GM18502 (cell line): ENCODE measurements around the gene PTPRO.

Experiments
- ATAC-seq: cut with Tn5 transposase; IDR thresholded peaks from one replicate; pipeline ENCODE4 v1.9.1; 2021; ENCODE audit warnings: mild to moderate bottlenecking; ENCODE audit not compliant: unreplicated experiment, poor library complexity

Gene PTPRO

DNA sequence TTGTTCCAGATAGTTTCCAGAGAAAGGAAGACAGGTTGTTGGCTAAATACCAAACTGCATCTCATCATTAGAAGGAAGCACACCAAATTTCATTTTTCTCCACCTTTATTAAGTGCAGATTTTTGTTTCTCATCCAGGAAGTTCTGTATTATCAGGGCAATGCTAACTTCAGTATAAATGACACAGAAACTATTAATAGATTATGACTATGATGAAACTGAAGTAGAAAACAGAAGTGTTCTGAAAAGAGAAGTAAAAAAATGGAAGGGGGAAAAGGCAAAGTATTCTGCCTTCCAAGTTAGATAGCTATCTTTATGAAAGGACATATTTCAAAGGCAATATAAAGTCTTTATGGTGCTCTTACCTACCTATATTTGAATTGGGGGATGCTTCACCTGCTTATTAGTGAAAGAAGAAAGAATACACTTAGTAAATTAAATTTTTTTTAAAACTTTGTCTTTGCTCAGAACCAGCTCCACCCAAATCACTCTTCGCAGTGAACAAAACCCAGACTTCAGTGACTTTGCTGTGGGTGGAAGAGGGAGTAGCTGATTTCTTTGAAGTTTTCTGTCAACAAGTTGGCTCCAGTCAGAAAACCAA lies 223.9 kb downstream of the PTPRO start:
- ATAC-seq: peak; percentile 91

DNA sequence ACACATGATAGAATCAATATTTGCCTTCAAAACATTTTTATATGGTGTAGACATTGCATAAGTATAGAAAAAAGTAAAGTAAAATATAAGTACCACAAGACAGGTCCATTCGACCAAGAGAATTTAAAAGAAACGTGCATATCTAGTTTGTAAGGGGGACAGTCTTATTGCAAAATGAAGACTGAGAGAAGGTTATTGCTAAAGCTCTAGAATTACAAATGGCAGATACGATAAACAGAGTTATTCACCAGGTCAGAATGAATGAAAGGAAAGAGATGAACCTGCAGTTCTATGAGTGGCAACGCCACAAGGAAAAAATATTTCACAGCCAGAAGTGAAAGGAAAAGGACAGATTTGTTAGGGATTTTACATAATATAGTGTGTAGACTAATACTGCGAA lies 224.8 kb downstream of the PTPRO start:
- ATAC-seq: no peak

DNA sequence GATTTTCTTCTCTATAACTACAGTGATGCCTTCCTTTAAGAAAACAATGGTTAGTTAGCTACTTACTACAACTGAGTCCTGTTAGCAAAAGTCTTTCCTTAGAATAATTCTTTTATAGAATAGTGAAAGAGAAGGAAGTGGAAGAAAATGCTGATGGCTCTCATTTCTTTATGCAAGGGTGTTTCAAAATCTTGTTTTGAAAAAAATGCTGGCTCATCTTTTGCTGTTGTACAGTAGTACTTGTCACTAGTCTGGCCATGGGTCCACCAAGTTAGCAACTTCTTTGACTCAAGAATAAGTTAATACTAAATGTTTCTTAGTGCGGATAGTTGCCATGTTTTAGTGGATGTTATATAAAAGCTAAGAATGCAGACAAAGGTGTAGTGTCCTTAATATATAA lies 225.4 kb downstream of the PTPRO start:
- ATAC-seq: no peak

DNA sequence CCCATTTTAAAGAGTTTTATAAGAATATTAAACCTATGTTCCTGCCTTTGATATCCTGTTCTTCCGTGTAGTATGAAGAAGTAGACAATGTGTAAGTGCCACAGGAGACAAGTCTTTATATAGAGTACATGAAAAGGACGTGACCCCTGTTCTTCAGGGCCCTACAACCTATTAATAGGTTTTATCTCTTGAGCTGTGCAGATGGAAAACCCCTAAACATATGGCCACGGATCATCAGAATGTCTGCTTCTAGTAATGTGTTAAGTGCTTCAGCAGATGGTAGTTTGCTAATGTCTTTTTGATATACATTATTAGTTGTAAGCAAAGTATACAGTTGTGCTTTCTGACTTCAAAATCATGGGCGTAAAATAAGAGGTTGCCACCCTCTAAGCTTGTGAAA lies 228.5 kb downstream of the PTPRO start:
- no peak for ATAC-seq

DNA sequence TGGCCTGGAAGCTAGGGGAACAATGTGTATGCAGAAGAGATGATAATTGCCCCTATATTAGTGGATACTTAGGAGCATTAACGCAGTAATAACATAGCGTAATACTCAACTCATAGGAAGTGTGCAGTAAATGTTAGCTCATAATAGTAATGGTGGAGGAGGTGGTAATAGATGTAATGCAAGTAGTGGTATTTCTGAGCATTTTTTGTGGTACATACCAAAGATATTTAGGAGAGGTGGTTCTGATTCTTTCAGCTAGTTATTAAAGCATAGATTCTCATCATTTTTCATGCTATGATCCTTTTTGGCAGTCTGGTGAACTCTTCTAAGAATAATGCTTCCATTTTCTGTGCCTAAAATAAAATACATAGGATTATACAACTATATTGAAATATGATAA lies 233.1 kb downstream of the PTPRO start:
- ATAC-seq: no peak

DNA sequence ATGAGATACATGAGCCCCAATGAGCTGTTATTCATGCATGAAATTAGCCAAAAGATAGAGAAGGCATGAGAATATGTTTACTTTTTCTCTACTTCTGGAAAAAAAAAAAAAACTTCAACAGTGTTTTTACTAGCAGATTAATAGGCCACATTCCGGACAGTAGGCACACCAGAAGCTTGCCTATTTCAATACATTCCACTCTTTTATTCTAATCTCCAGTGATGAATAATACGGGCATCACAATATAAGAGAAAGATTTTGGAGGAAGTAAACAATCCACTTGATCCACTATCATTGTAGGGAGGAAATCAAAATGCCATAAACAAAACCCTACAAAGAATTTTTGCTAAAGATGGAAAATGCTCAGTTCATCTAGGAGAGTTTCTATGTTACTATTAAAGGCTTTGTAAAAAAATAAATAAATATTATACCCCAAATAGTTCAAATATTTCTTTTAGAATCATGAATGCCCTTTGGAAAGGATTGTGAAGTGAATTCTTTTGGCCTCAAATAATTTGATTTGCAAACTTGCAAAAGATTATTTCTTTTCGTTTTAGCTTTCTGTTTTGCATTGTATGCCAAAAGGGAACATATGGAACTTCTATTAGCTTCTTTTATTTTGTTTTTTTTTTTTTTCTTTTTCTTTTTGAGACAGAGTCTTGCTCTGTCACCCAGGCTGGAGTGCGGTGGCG lies 234.2 kb downstream of the PTPRO start:
- no peak for ATAC-seq

DNA sequence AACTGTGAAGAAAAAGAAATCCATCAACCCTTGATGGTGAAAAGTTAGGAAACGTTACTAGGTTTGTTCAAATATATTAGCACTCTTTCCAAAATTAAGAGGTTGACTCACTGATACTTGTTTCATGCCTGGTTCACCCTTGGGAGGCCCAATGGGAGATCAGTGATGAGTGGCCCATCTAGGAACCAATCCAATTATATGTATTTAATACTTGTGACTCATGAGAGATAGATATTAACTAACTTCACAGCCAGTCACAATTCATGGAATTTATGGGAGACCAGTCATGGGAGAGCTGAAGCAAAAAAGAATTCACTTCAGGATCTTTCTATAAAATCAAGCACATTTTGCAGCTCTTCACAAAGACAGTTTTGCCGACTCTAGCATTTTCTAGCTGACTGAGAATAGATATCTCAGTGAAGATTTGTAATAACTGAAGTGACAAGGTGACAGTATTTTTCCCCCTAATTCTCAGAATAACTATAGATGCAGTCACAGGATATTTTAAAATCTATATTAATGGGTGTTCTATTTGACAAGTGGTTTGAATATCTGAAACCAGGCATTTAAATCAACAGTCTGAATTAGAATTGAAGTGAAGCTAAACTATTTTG lies 236.7 kb downstream of the PTPRO start:
- no peak for ATAC-seq

DNA sequence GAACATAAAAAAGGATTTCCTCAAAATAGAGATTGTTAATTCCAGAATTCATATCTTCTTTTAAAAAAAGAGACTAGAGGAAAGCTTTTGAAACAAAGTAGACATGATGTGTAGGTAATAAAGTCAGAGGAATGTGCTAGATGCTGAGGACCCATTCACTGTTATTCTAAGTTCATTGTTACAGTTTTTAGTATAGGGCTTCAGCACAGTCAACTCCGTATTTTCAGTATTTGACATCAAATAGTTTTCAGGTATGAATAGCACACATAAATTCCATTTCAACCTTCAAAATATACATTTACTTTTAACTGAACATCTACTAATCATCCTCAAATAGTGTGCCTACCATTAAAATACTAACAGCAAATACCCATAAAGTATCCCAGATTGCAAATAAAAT lies 239.1 kb downstream of the PTPRO start:
- ATAC-seq: no peak

DNA sequence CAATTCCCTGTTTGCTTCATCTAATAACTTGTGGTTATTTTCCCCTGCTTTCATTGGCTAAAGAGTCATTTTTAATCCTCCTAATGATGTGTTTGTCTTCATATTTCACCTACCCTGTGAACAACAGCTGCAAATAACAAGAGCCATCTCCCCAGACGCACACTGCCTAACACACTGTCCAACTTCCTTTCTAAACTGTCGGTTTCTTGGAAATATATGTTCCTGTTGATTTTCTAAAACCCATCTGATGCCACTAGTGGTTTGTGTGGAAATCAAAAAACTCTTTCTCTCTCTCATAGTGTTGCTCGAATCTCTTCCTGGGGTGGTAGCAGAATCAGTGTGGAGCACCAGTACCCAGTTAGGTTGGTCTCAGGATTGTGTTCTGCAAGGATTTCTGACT lies 240.0 kb downstream of the PTPRO start:
- no peak for ATAC-seq

DNA sequence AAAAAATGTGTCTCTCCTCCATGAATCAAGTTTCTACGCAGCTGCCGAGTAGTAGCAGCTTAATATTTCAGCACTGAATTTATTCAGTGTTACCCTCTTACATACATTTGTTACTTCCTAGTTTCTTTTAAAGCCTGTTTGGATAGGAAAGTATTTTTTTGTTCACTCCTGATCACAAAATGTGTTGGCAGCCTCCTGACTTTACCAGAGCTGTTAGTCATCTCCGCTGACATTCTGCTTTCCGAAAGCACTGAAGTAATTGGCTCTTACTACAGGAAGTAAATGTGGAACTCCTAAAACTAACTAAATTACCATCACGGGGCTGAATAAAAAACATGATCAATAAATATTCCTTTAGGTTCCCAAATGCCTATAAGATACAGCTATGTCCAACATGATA lies 241.4 kb downstream of the PTPRO start:
- peak; percentile 45 for ATAC-seq

DNA sequence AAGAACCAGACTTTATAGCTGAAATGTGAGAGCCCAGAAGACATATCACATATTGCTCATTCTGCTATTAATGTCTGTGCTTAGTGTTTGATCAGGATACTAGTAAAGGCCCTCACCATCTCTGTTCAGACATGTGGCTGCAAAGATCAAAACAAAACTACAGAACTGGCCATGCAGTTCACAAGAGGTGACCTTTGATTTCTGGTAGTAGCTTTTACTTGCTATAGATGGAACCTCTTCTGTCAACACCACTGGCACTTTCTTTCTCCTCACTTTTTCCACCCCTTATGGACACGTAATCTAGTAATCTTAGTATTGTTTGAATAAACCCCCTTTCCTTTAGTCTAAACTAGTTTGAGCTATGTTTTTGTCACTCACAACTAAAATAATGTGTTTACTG lies 252.0 kb downstream of the PTPRO start:
- ATAC-seq: no peak

DNA sequence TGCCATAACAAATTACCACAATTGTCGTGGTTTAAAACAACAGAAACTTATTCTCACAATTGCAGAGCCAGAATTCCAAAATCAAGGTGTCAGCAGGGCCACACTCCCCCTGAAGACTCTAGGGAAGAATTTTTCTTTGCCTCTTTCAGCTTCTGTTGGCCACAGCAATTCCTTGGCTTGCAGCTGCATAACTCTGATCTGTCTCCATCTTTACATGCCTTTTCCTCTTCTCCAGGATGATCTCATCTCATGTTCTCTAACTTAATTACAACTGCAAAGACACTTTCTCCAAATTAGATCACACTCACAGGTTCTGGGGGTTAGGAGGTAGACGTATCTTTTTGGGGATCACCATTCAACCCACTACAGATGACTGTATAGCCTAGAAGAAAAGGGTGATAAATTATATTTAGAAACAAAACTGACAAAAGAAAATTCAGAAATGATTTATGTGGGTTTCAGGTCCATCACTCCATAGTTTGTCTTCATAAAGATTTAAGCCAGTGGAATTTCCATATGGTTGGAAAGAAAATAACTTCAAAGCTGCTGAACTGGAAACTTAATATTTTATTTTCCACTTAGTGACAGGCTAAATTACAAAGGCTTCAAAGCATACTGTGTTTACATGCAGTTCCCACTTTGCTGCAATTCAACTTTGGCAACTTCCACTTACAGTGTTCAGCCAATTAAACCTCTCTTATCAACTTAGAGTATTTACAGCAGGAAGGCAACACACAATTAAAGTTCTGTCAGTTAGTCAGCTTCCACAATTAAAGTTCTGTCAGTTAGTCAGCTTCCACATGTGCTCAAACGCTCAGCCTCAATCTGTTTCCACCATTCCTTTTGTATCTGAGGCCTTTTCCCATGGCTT lies 253.6 kb downstream of the PTPRO start:
- ATAC-seq: no peak

DNA sequence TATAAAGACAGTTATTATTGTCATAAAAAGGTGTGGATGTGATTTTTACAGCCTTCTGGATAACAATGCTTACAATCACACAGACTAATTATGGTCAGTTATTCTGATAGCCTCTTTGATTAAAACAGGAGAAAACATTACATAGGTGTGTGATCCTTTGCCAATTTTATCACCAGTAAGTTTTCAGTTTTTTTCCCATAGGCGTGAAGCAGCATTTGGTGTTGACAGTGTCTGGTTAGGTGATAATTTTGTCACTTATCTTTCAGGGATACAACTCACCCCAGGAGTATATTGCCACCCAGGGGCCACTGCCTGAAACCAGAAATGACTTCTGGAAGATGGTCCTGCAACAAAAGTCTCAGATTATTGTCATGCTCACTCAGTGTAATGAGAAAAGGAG lies 258.1 kb downstream of the PTPRO start:
- no peak for ATAC-seq

DNA sequence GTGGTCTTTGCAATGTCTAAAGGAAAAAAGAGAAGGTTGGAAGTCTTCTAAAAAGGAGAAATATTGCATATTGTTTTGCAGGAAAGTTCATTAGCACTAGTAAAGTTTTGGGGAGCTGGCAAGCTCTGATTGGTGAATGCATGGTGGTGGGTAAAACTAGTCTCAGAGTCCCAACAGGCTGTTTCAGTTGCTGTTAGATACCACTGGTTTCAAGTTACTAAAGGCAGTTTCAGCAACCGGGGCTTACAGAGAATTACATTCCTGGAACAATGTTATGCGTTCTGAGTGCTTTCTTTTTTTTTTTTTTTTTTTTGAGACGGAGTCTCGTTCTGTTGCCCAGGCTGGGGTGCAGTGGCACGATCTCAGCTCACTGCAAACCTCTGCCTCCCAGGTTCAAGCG lies 258.7 kb downstream of the PTPRO start:
- ATAC-seq: no peak

DNA sequence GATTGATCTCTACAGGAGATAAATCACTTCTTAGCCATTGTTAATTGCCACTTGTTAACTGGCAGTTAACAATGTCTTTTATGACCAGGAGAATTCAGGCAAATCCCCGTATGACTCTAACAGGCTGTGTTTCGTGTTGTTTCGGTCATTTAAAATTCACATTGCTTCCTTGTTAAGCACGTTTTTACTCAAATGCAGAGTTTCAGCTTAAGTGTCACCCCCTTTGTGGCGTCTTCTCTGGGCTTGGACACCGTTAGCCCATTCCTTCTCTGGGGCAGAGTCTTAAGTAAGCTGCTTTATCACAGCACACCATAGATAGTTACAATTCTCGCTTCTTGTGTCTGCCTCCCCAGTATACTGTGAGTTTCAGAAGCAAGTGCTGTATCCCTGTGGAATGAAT lies 261.5 kb downstream of the PTPRO start:
- no peak for ATAC-seq

DNA sequence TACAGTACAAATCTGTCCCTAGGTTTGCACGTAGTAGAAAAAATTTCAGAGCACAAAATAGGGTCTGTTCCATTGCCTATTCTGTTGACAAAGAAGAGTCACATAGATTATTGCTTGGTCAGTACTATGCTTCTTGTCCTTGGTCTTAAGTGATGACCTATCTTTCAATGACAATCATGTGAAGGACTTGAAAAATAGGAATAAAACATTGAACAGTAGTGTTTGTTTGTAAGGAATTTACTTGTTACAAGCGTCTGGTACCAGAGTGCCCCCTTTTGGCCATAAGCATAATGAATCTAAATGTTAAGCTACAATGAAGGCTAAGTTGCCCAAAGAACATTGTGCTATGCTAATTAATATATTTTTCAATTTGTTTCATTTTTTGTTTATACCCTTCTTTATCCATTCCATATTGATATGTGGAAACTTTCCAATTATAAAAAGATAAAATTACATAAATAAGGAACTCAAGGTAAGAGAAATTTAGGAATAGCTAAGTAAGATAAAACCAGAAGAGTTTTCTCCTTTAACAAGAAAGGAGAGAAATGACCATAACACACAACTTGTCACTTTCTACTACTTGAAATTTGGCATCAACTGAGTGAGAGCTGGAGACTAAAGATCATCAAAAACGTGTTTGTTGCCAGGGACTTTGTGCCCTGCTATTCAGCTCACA lies 262.2 kb downstream of the PTPRO start:
- ATAC-seq: peak; percentile 67

DNA sequence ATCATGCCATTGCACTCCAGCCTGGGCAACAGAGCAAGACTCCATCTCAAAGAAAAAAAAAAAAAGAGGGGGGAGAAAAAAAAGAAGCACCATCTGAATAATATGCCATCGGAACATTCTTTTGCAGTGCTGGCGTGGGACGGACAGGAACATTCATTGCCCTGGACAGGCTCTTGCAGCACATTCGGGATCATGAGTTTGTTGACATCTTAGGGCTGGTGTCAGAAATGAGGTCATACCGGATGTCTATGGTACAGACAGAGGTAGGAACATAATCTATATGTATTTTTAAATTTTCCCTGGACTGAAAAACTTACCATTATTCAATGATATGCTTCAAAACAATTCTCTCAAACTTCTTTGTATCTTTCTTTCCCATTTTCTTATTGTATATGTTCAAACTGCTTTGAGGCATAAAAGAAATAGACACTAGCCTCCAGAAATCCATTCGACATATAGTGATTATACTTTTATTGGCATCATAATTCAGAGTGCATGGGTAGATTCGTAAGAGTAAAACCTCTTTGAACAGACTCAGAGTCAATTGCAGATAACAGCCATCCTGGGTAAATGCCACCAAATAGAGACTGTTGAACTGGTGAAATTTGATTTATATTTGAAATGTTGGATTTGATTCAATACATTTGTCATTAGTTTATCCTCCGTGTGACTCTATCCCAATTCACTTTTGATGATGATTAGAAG lies 267.2 kb downstream of the PTPRO start:
- no peak for ATAC-seq

DNA sequence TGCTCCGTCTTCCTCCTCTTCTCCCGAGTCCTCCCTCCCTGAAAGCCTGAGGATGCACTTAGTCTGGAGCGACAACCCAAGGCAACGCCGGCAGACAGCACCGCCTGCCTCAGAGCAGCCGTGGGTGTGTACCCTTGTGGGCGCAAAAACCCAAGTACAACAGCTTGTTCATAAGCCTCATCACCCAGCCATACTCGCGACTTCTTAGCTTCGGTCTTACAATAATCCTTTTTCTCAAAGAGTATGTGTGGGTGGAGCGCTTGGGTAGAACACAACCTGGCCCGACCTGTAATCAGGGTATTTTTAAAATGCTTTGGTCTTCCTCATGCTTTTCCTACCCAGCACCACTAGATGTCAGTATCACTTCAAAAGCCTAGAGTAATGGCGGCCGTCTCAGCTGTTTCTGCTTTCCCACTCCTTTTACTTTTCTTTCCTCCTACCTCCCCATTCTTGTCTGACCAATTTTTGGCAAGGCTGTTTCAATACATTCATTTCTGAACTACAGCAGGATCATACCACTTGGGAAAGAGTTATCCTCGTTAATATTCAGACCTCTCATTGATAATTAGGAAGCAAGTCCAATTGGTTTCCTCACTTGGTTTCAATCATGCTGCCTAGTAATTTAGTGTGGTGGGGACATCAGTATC lies 268.0 kb downstream of the PTPRO start:
- peak; percentile 96 for ATAC-seq

DNA sequence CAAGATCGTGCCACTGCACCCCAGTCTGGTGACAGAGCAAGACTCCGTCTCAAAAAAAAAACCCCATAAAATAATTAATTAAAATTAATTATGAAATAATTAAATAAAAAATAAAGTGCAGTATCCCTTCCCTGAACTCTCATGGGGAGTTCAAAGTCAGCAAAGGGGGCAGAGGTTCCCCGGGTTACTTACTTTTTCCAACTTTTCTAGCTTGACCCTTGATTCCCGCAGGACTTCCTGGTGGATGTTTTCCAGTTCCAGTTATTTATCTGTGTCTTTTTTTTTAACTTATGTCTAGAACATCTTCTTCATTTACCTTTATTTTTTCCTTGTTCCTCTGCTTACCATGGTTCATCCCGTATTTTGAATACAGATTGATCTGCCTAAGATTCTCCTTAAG lies 269.5 kb downstream of the PTPRO start:
- ATAC-seq: no peak
